A673 (cell line): ENCODE results near the gene CYP46A1.

ENCODE experiments used
- CTCF ChIP-seq: fragments of 300-800, 200-600 bp; sonication (generic); conservative IDR thresholded peaks from 2 replicates; pipeline ENCODE4 v1.5.1; 2017; ENCODE audit warnings: low read depth, mild to moderate bottlenecking, antibody characterized with exemption, low read length, moderate library complexity, mixed read lengths
- EZH2 ChIP-seq: fragments of 200-600 bp; sonication (generic); IDR thresholded peaks from 2 replicates; pipeline ENCODE4 v1.6.1; 2017; ENCODE audit warnings: borderline replicate concordance, low read depth, mild to moderate bottlenecking, mixed read lengths, antibody characterized with exemption, low read length; ENCODE audit not compliant: poor library complexity, severe bottlenecking

- TF ChIP-seq EZH2 (no peak), CTCF (no peak)
These were observed 17.6 kb upstream of the CYP46A1 start for GRCh38 chr14:99666533-99666932.
